Astrocyte (in vitro differentiated cells and primary cell): ENCODE data around the gene TMTC3. TPM values are rescaled to one million over a fixed set of nuclear protein-coding genes. Genes with fewer than 3 reads are reported as not detected.
A peak's percentile ranks its signal among the peaks of the same experiment; 100 is the strongest.

Experiments
- DNase-seq: peaks from one replicate; pipeline ENCODE4 v3.0.0-alpha.2; 2010; ENCODE audit warnings: low read depth
- FAIRE-seq: peaks from 2 replicates; lab custom pipeline; 2011; peaks lifted over from hg19 to GRCh38; lab: Jason Lieb, UNC
- H2AFZ ChIP-seq: 2 replicates; pipeline ENCODE4 v1.6.0; 2012; ENCODE audit warnings: low read depth, low read length, inconsistent platforms
- H3K27ac ChIP-seq: 2 replicates; pipeline ENCODE4 v1.5.1; 2011; ENCODE audit warnings: low read depth, low read length, inconsistent platforms
- H3K27me3 ChIP-seq: 2 replicates; pipeline ENCODE4 v1.6.0; 2011; ENCODE audit warnings: low read length, inconsistent platforms; ENCODE audit not compliant: insufficient read depth
- H3K36me3 ChIP-seq: 2 replicates; pipeline ENCODE4 v1.5.1; 2011; ENCODE audit warnings: low read length, inconsistent platforms; ENCODE audit not compliant: insufficient read depth
- H3K4me1 ChIP-seq: 2 replicates; pipeline ENCODE4 v1.5.1; 2011; ENCODE audit warnings: low read length, inconsistent platforms; ENCODE audit not compliant: insufficient read depth
- H3K4me2 ChIP-seq: 2 replicates; pipeline ENCODE4 v1.6.0; 2012; ENCODE audit warnings: low read length, inconsistent platforms
- H3K4me3 ChIP-seq: 2 replicates; pipeline ENCODE4 v1.5.1; 2011; ENCODE audit warnings: low read depth, mild to moderate bottlenecking, low read length, inconsistent platforms; ENCODE audit not compliant: insufficient read depth
- H3K79me2 ChIP-seq: 2 replicates; pipeline ENCODE4 v1.6.0; 2012; ENCODE audit warnings: mild to moderate bottlenecking, low read length, inconsistent platforms; ENCODE audit not compliant: insufficient read depth
- H3K9ac ChIP-seq: 2 replicates; pipeline ENCODE4 v1.6.0; 2012; ENCODE audit warnings: mild to moderate bottlenecking, low read length, inconsistent platforms
- H3K9me3 ChIP-seq: 2 replicates; pipeline ENCODE4 v1.5.1; 2012; ENCODE audit warnings: low read depth, mild to moderate bottlenecking, low read length, inconsistent platforms; ENCODE audit not compliant: insufficient read depth
- H4K20me1 ChIP-seq: 2 replicates; pipeline ENCODE4 v1.6.0; 2012; ENCODE audit warnings: low read length, inconsistent platforms; ENCODE audit not compliant: insufficient read depth
- H3K27ac Mint-ChIP-seq: one replicate; pipeline ENCODE4 v1.8.0; 2021; ENCODE audit warnings: mild to moderate bottlenecking, mixed read lengths; ENCODE audit not compliant: unreplicated experiment
- H3K27me3 Mint-ChIP-seq: one replicate; pipeline ENCODE4 v1.8.0; 2021; ENCODE audit warnings: low read depth, mixed read lengths; ENCODE audit not compliant: unreplicated experiment
- H3K36me3 Mint-ChIP-seq: one replicate; pipeline ENCODE4 v1.8.0; 2021; ENCODE audit warnings: low read depth, mixed read lengths; ENCODE audit not compliant: unreplicated experiment
- H3K4me1 Mint-ChIP-seq: one replicate; pipeline ENCODE4 v1.8.0; 2021; ENCODE audit warnings: low read depth, mixed read lengths; ENCODE audit not compliant: unreplicated experiment
- H3K4me3 Mint-ChIP-seq: one replicate; pipeline ENCODE4 v1.8.0; 2021; ENCODE audit warnings: mild to moderate bottlenecking, moderate library complexity, mixed read lengths; ENCODE audit not compliant: unreplicated experiment
- H3K9me3 Mint-ChIP-seq: one replicate; pipeline ENCODE4 v1.8.0; 2021; ENCODE audit warnings: mild to moderate bottlenecking, mixed read lengths; ENCODE audit not compliant: unreplicated experiment
- EZH2 ChIP-seq: IDR thresholded peaks from 2 replicates; pipeline ENCODE4 v1.6.1; 2012; ENCODE audit warnings: mild to moderate bottlenecking, low read length, inconsistent platforms; ENCODE audit not compliant: insufficient read depth
- total RNA-seq: library from RNA; stranded (reverse); gene quantifications from 2 replicates; pipeline ENCODE4 v1.2.1, GENCODE V29; 2021
- TF ChIP-seq, protein P1 (sequence below): IDR thresholded peaks from 2 replicates; pipeline ENCODE4 v1.5.1; 2011; ENCODE audit warnings: low read depth, mild to moderate bottlenecking, inconsistent platforms, low read length, moderate library complexity; ENCODE audit not compliant: insufficient read depth

Gene TMTC3
- total RNA-seq, 1 donor from 2014 or later, result 49.0 TPM

DNA sequence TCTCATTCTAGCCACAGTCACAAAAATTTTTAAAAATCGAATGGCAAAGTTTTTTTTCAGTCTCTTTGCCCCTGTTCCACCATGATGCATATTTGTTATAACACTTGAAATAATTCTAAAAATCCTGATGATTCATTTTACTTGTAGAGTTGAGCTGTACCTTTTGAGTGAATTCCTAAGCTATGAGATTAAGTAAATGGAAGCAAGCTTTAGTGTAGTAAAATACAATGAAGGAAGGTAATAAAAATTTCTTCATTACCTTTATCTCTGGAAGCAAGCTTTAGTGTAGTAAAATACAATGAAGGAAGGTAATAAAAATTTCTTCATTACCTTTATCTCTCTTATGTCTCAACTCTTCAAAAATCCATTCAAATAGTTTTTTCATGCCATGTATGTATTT lies 46.1 kb downstream of the TMTC3 start:
- H3K4me1 Mint-ChIP-seq, result peaks cover 16% of the 10 kb centered on the region
- FAIRE-seq, result peak; percentile 88
- H3K9ac ChIP-seq, result no peak overlapping the region
- DNase-seq, result peak; percentile 49
- H3K27me3 Mint-ChIP-seq, result no peaks in the 10 kb centered on the region
- no peaks in the 10 kb centered on the region for H3K27me3 ChIP-seq
- peak overlapping the region; percentile 29 for H3K27ac Mint-ChIP-seq
- H3K79me2 ChIP-seq, result no peaks in the 10 kb centered on the region
- H4K20me1 ChIP-seq, result no peaks in the 10 kb centered on the region
- no peak overlapping the region for H2AFZ ChIP-seq
- peaks cover 2% of the 10 kb centered on the region for H3K36me3 ChIP-seq
- H3K9me3 ChIP-seq, result no peaks in the 10 kb centered on the region
- no peak overlapping the region for H3K4me3 Mint-ChIP-seq
- no peak overlapping the region for H3K4me3 ChIP-seq
- H3K9me3 Mint-ChIP-seq, result no peaks in the 10 kb centered on the region
- H3K27ac ChIP-seq, result no peak overlapping the region
- H3K4me2 ChIP-seq, result no peak overlapping the region
- peaks cover 4% of the 10 kb centered on the region for H3K36me3 Mint-ChIP-seq
- H3K4me1 ChIP-seq, result peaks cover 3% of the 10 kb centered on the region
- TF ChIP-seq, protein P1, sequence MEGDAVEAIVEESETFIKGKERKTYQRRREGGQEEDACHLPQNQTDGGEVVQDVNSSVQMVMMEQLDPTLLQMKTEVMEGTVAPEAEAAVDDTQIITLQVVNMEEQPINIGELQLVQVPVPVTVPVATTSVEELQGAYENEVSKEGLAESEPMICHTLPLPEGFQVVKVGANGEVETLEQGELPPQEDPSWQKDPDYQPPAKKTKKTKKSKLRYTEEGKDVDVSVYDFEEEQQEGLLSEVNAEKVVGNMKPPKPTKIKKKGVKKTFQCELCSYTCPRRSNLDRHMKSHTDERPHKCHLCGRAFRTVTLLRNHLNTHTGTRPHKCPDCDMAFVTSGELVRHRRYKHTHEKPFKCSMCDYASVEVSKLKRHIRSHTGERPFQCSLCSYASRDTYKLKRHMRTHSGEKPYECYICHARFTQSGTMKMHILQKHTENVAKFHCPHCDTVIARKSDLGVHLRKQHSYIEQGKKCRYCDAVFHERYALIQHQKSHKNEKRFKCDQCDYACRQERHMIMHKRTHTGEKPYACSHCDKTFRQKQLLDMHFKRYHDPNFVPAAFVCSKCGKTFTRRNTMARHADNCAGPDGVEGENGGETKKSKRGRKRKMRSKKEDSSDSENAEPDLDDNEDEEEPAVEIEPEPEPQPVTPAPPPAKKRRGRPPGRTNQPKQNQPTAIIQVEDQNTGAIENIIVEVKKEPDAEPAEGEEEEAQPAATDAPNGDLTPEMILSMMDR, result no peak
- no peak for TF ChIP-seq EZH2

DNA sequence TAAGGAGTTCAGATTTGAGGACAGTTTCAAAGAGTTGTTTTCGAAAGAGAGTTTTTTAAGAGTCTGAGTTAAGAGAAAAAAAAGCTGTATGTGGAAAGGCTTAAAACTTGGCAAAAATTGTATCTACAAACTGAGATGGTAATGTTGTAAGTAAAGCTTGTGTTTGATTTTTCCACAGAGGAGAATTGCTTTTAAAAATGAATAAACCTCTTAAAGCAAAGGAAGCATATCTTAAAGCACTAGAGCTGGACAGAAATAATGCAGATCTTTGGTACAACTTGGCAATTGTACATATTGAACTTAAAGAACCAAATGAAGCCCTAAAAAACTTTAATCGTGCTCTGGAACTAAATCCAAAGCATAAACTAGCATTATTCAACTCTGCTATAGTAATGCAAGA lies 50.3 kb downstream of the TMTC3 start:
- no peak for TF ChIP-seq EZH2
- TF ChIP-seq, protein P1, result no peak
- Histone ChIP-seq H3K36me3 (peaks cover 10% of the 10 kb centered on the region), H3K9me3 (no peaks in the 10 kb centered on the region), H3K4me2 (no peak overlapping the region), H4K20me1 (no peaks in the 10 kb centered on the region), H2AFZ (no peak overlapping the region), H3K27ac (no peak overlapping the region), H3K4me3 (no peak overlapping the region), H3K79me2 (no peaks in the 10 kb centered on the region), H3K27me3 (no peaks in the 10 kb centered on the region), H3K4me1 (peaks cover 3% of the 10 kb centered on the region), H3K9ac (no peak overlapping the region)
- Mint-ChIP-seq H3K4me3 (no peak overlapping the region), H3K4me1 (peaks cover 5% of the 10 kb centered on the region), H3K27me3 (no peaks in the 10 kb centered on the region), H3K36me3 (peaks cover 4% of the 10 kb centered on the region), H3K27ac (no peak overlapping the region), H3K9me3 (no peaks in the 10 kb centered on the region)
- FAIRE-seq, result no peak
- DNase-seq, result no peak

DNA sequence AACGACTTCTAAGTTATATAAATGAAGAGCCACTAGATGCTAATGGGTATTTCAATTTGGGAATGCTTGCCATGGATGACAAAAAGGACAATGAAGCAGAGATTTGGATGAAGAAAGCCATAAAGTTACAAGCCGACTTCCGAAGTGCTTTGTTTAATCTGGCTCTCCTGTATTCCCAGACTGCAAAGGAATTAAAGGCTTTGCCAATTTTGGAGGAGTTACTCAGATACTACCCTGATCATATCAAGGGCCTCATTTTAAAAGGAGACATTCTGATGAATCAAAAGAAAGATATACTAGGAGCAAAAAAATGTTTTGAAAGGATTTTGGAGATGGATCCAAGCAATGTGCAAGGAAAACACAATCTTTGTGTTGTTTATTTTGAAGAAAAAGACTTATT lies 52.8 kb downstream of the TMTC3 start:
- Mint-ChIP-seq H3K4me1 (no peaks in the 10 kb centered on the region), H3K9me3 (no peaks in the 10 kb centered on the region), H3K27ac (no peak overlapping the region), H3K36me3 (peaks cover 4% of the 10 kb centered on the region), H3K27me3 (no peaks in the 10 kb centered on the region), H3K4me3 (no peak overlapping the region)
- H3K4me1 ChIP-seq, result no peaks in the 10 kb centered on the region
- no peaks in the 10 kb centered on the region for H4K20me1 ChIP-seq
- no peak for FAIRE-seq
- no peaks in the 10 kb centered on the region for H3K79me2 ChIP-seq
- no peak overlapping the region for H3K9ac ChIP-seq
- no peaks in the 10 kb centered on the region for H3K27me3 ChIP-seq
- no peaks in the 10 kb centered on the region for H3K9me3 ChIP-seq
- H3K4me2 ChIP-seq, result no peak overlapping the region
- no peak overlapping the region for H3K27ac ChIP-seq
- TF ChIP-seq, protein P1, result no peak
- no peak for TF ChIP-seq EZH2
- DNase-seq, result no peak
- H3K4me3 ChIP-seq, result no peak overlapping the region
- no peak overlapping the region for H2AFZ ChIP-seq
- H3K36me3 ChIP-seq, result peaks cover 10% of the 10 kb centered on the region
